K562 (cell line): ENCODE data around the gene SLAIN1.

Source experiments
- BMI1 ChIP-seq: fragments of 150-350 bp; IDR thresholded peaks from 2 replicates; pipeline ENCODE4 v1.6.1; 2014; ENCODE audit warnings: low read length
- CEBPB ChIP-seq: fragments of 450-650 bp; IDR thresholded peaks from 2 replicates; pipeline ENCODE4 v1.6.1; 2016; ENCODE audit warnings: missing genetic modification characterization, missing compliant biosample characterization
- CEBPG ChIP-seq, 3 experiments: fragments of 200-800 bp in 1 of 3; sonication (Bioruptor generic) in 1 of 3; sonication (generic) in 1 of 3; formaldehyde crosslinking in 1 of 3; IDR thresholded peaks in 2 of 3; conservative IDR thresholded peaks in 1 of 3; 2 replicates each; pipeline versions ENCODE4 v1.6.1 to v1.8.0; 2016 to 2022; ENCODE audit warnings: missing compliant biosample characterization in 2 of 3, missing genetic modification characterization in 2 of 3, mild to moderate bottlenecking in 1 of 3, missing genetic modification reagents in 1 of 3
- CTCF ChIP-seq, 3 experiments: IDR thresholded peaks in 2 of 3; conservative IDR thresholded peaks in 1 of 3; 2 replicates each; pipeline ENCODE4 v1.5.1; 2011 to 2012; ENCODE audit warnings: low read length in 3 of 3, mild to moderate bottlenecking in 3 of 3, control low read depth in 2 of 3, improper control_type of control experiment in 1 of 3, inconsistent platforms in 1 of 3, low read depth in 1 of 3, mixed read lengths in 1 of 3, moderate library complexity in 1 of 3; ENCODE audit not compliant: insufficient read depth in 2 of 3
- EP300 ChIP-seq: IDR thresholded peaks from 2 replicates; pipeline ENCODE4 v1.6.1; 2012; ENCODE audit warnings: low read length, improper control_type of control experiment
- LEF1 ChIP-seq: fragments of 450-650 bp; IDR thresholded peaks from 2 replicates; pipeline ENCODE4 v1.6.1; 2016; ENCODE audit warnings: mild to moderate bottlenecking
- MEIS2 ChIP-seq: fragments of 450-650 bp; IDR thresholded peaks from 2 replicates; pipeline ENCODE4 v1.6.1; 2014; ENCODE audit warnings: mild to moderate bottlenecking; ENCODE audit not compliant: partially characterized antibody
- MIER1 ChIP-seq: fragments of 450-650 bp; IDR thresholded peaks from 2 replicates; pipeline ENCODE4 v1.6.1; 2016; ENCODE audit warnings: antibody characterized with exemption, mild to moderate bottlenecking, low read depth
- RFX1 ChIP-seq: fragments of 450-650 bp; IDR thresholded peaks from 2 replicates; pipeline ENCODE4 v1.6.1; 2016; ENCODE audit warnings: mild to moderate bottlenecking, moderate library complexity
- SREBF2 ChIP-seq: sonication (generic); formaldehyde crosslinking; IDR thresholded peaks from 2 replicates; pipeline ENCODE4 v1.4.0; 2020; ENCODE audit warnings: mild to moderate bottlenecking, missing genetic modification reagents
- TBP ChIP-seq: optimal IDR thresholded peaks from 2 replicates; pipeline ENCODE3; 2011; ENCODE audit warnings: low read depth, low read length, improper control_type of control experiment
- TCF7 ChIP-seq: sonication (generic); IDR thresholded peaks from 2 replicates; pipeline ENCODE4 v1.6.1; 2016; ENCODE audit warnings: antibody characterized with exemption, borderline replicate concordance
- ZNF354B ChIP-seq: fragments of 250-450 bp; sonication (Bioruptor Pico); IDR thresholded peaks from 2 replicates; pipeline ENCODE4 v1.4.0; 2020
- TF ChIP-seq, protein P1 (sequence below): fragments of 250-450 bp; sonication (Bioruptor Pico); IDR thresholded peaks from 2 replicates; pipeline ENCODE4 v1.4.0; 2020

GRCh38 chr13:77760893-77761292 lies 63.4 kb downstream of the SLAIN1 start:
- TF ChIP-seq CEBPB (tag) (no peak), LEF1 (no peak), TBP (no peak), MEIS2 (no peak), CTCF (IDR thresholded peaks at IDR 0.05 in 2 of 3, conservative IDR thresholded peaks at IDR 0.05 in 1 of 3; ENCODE audit: insufficient read depth in 2 of 3, low read depth in 1 of 3, low read length in 3 of 3) (no peak), MIER1 (no peak), TCF7 (no peak), SREBF2 (no peak), ZNF354B (CRISPR knock-in tag) (no peak), EP300 (no peak), CEBPG (CRISPR knock-in tag; IDR thresholded peaks at IDR 0.05) (no peak), CEBPG (tag; conservative IDR thresholded peaks at IDR 0.05 in 1 of 2, IDR thresholded peaks at IDR 0.05 in 1 of 2) (no peak), BMI1 (no peak), RFX1 (no peak)
- TF ChIP-seq, protein P1, sequence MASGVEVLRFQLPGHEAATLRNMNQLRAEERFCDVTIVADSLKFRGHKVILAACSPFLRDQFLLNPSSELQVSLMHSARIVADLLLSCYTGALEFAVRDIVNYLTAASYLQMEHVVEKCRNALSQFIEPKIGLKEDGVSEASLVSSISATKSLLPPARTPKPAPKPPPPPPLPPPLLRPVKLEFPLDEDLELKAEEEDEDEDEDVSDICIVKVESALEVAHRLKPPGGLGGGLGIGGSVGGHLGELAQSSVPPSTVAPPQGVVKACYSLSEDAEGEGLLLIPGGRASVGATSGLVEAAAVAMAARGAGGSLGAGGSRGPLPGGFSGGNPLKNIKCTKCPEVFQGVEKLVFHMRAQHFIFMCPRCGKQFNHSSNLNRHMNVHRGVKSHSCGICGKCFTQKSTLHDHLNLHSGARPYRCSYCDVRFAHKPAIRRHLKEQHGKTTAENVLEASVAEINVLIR: no peak
